GM19351 (cell line): ENCODE results near the gene ME3.

Source experiments
- ATAC-seq: cut with Tn5 transposase; IDR thresholded peaks from one replicate; pipeline ENCODE4 v1.9.1; 2021; ENCODE audit warnings: mild to moderate bottlenecking, moderate library complexity; ENCODE audit not compliant: unreplicated experiment

Gene ME3

DNA sequence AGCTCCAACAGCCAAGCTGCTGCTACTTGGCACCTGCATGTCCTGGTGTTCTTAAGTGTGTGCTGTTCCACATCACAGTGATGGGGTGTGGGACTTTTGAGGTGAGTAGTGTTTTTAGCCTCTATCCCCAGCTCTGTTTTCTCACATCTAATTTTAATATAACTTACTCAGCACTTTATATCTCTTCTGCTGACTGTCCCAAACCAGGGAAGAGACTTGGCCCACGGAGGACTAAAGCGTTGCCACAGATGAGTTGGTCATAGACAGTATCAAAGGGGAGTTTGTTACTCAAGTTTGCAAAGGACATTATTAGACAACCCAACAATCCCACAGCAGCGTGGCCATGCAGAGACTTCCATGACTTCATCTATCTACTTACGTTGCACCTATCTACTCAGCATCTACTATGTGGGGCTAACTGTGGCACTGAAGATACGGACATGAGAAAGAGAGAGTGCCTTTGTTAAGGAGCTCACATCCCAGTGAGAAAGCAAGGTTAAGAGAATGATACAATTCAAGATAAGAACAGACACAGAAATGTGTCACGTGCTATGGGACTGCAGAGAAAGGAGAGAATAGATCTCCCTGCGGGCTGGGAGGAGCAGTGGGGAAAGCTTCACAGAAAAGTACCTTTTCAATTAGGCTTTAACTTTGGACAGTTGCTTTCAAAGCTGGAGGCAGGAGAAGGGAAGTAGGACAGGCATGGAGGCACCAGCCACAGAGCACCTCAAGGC lies 82.4 kb downstream of the ME3 start:
- ATAC-seq: no peak

DNA sequence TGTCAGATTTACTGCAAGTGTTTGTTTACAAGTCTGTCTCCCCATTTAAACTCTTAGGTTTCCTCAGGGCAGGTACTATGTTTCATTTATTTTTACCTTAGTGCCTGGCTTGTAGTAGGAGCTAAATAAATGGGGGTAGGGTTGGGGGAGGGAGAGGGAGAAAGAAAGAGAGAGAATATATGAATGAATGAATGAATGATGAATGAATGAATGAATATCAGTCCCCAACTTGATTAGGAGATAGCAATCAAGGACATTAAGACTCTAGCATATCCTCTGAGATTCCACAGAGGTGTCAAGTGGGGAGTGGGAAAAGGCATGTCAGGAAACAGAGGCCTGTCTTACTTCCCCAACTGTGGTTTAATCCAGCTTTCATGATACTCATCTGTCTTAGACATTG lies 83.2 kb downstream of the ME3 start:
- ATAC-seq: no peak

GRCh38 chr11:86588566-86589090 lies 83.8 kb downstream of the ME3 start:
- ATAC-seq: no peak

DNA sequence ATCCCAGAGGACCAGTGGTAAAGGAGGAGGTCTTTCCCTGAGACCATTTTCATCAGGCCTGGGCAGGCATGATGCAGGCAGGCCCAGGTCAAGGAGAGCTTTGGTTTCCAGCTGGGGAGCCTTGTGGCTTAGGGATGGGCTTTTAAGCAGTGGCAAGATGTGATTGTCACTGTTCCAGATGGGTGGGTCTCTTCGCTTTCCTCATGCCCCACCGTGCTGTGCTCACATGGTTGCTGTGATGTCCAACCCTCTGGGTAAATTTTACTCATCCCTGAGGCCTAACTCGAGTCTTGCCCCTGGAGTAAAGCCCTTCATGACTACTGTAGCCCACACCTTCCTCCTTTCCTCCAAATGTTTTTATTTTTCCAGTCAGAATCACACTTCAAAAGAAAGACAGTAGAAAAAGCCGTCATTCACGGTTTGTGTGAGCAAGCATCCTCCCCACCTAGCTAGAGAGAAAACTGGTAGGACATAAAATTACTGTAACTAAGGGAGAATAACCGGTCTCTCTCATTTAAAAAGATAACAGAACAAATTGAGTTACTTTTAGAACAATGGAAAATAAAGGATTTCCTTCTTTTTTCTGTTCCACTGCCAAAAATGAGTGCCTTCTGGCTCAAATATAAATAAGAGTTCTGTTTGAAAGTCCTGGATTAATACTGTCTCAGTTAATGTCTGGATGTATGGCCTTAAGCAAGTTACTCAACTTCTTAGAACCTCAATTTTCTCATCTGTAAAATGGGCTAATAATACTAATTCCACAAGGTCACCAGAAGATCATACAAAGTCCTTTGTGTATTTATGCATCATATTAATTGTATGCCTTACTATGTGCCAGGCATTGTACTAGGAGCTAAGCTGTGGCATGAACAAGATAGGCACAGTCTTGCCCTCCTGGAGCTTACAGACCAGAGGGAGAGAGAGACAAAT lies 84.9 kb downstream of the ME3 start:
- ATAC-seq: no peak

- ATAC-seq: no peak
Measured at GRCh38 chr11:86586307-86586706, 86.1 kb downstream of the ME3 start.

DNA sequence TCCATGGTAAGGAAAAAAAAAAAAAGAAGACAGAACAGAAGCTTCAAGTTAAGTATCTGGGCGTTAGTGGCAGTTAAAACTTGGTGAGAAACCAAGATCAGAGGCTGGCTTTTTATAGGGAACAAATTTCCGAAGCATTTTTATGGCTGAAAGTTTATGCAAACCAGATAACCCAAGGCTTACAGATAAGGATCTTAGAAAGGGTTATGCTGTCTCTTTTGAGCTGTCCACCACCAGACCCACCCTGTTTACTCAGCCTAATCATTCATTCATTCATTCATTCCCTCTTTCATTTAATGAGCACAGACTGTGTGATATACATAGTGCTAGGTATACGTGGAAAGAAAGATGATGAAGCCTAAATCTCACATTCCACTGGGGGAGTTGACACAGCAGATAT lies 89.5 kb downstream of the ME3 start:
- ATAC-seq: no peak

DNA sequence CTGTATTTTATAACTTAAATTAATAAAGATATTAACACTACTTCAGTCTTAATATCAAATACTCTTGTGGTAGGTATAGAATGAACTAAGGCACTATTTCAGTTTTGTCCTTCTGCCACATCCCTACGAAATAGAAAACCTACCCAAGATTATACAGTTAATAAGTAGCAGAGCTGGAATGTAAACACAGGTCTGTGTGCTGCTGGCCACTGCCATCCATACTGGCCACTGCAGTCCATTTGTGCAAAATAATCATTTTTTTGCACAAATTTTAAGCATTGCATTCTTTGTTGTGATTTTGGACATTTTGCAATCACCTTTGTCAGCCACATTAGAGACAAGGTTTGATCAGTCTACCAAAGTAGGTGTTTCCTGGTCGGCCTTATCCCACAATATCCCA lies 91.9 kb downstream of the ME3 start:
- no peak for ATAC-seq

DNA sequence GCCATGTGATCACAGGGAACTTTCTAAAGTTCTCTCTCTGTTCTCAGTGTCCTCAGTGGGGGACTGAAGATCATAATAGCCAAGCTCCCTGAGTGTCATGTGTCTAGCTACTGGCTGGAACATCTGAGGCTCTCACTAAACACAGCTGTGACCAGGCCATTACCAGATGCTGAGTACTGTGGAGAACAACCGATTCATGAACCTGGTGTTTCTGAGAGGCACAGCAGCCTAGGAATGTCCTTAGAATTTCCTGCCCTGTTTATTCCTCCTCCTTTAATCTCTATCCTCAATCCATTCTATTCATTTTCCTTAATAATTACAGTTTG lies 93.0 kb downstream of the ME3 start:
- no peak for ATAC-seq

GRCh38 chr11:86578727-86579405 lies 93.5 kb downstream of the ME3 start:
- ATAC-seq: no peak

GRCh38 chr11:86577644-86578636 lies 94.5 kb downstream of the ME3 start:
- no peak for ATAC-seq

- ATAC-seq: no peak
Measured at GRCh38 chr11:86576946-86577624, 95.3 kb downstream of the ME3 start.

DNA sequence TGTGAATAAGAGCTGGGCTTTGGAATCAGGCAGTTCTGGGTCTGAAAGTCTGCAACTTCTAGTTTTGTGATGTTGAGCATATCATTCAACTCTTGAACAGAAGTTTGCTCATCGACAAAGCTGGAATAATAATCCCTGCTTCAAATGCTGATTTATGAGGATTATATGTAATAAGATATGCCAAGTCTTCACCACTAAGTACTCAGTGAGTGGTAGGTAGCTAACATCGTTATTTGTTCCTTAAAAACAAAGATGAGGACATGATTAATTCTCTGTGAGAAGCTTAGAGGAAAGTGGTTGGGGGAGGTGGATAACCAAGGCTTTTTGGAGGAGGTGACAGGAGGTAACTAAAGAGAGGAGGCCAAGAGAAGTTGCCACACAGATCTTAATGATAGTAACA lies 96.5 kb downstream of the ME3 start:
- ATAC-seq: no peak

- ATAC-seq: no peak
Measured at GRCh38 chr11:86575208-86575855, 97.1 kb downstream of the ME3 start.

DNA sequence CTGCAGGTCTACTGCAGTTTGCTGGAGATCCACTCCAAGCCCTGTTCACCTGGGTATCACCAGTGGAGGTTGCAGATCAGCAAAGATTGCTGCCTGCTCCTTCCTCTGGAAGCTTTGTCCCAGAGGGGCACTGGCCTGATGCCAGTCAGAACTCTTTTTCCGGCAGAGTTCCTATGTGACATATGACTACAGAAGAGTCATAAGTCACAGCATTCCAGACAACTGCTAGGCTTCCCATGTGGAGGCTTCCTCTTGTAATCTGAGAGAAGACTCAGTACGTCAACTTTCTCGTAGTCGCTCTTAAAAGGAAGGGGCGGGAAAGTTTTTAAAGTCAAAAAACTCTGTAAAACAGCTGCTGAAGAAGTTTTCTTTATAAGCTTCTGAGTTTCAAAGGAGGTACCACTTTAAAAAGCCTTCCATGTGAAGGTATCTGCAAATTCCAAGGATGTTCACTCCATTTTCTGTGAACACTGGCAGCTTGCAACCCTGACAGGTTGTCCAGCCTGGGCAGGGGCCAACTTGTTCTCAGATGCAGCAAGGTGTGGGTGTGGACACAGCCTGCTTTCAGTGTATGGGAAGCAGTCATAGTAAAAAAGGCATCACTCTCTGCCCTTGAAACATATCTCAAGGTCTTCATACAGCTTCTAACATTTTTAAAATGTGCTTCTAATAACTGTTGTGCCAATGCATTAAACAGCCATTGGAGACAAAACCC lies 97.8 kb downstream of the ME3 start:
- no peak for ATAC-seq

DNA sequence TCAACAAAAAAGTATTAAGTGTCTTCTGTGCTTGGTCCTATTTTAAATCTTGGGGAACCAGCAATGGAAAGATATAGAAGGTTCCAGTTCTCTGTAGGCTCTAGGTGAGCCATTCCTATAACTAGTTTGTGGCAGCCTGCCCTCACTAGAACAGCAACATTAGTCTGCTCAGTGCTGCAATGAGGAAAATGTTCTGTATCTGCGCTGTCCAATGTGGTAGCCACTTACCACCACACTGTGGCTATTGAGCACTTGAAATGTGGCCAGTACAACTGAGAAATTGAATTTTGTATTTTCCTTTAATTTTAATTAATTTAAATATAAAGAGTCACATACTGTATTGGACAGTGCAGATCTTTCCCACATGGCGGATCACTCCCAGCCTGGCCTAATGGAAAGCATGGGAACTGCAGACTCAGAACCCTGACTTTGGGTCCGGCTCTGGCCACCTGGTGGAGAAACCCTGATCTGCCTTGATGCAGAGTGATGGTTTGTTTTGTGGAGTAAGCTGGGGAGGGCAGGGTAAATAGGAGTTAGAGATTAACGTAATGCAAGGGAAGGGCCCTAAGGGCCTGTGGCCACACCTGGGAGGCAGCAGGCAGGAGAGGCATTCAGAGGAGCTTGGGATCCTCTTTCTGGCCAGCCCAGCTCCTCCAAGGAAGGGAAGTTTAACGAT lies 101.0 kb downstream of the ME3 start:
- no peak for ATAC-seq

DNA sequence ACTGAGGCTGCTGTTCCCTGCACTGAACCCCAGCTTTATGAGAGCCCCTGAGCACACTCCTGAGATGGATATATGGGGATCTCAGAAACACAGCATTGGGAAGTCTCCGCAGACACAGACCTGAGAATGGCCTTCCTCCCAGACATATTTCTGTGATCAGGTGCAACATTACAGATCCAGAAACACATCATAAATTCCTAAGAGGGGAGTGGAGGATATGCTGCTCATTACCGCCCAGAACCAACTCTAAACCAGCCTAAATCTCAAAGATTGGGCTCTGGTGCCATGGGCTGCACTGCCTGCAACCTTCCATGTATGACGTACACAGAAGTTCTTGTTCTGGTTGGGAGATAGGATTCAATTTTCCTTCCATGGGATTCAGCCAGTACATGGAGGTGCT lies 102.0 kb downstream of the ME3 start:
- ATAC-seq: no peak

- ATAC-seq: no peak
Measured at GRCh38 chr11:86570020-86570419, 102.4 kb downstream of the ME3 start.

GRCh38 chr11:86569109-86569508 lies 103.3 kb downstream of the ME3 start:
- ATAC-seq: no peak
